CD14-positive monocyte (primary cell): ENCODE results near the gene APOL2. TPM values are rescaled to one million over a fixed set of nuclear protein-coding genes. Genes with fewer than 3 reads are reported as not detected.

Source experiments
- DNase-seq, 3 donors: peaks; one replicate each; pipeline ENCODE4 v3.0.0-alpha.2; 2011 to 2022
- H2AFZ ChIP-seq: 2 replicates; pipeline ENCODE4 v1.6.0; 2012; ENCODE audit warnings: mild to moderate bottlenecking, low read depth, low read length, inconsistent platforms; ENCODE audit not compliant: insufficient read depth, poor library complexity, severe bottlenecking
- H3K27ac ChIP-seq, 2 donors: 1 replicate in 1 of 2; 2 replicates in 1 of 2; pipeline ENCODE4 v1.5.1; 2012 to 2013; ENCODE audit warnings: low read length in 2 of 2, control low read depth in 1 of 2, inconsistent platforms in 1 of 2, low read depth in 1 of 2, mild to moderate bottlenecking in 1 of 2
- H3K27me3 ChIP-seq, 2 donors: one replicate each; pipeline versions ENCODE4 v1.6.0 to v1.6.1; 2011 to 2013; ENCODE audit warnings: low read length in 2 of 2; ENCODE audit not compliant: control insufficient read depth in 2 of 2, insufficient read depth in 2 of 2
- H3K36me3 ChIP-seq, 2 donors: replicated peaks in 1 of 2; 1 replicate in 1 of 2; 2 replicates in 1 of 2; pipeline versions ENCODE4 v1.5.1 to v1.6.1; 2012 to 2013; ENCODE audit warnings: low read length in 2 of 2, control low read depth in 1 of 2, inconsistent platforms in 1 of 2, mild to moderate bottlenecking in 1 of 2; ENCODE audit not compliant: insufficient read depth in 2 of 2, control insufficient read depth in 1 of 2
- H3K4me1 ChIP-seq, 2 donors: 1 replicate in 1 of 2; 2 replicates in 1 of 2; pipeline versions ENCODE4 v1.5.1 to v1.6.1; 2012 to 2013; ENCODE audit warnings: low read length in 2 of 2, control low read depth in 1 of 2, inconsistent platforms in 1 of 2, mild to moderate bottlenecking in 1 of 2, moderate library complexity in 1 of 2; ENCODE audit not compliant: insufficient read depth in 2 of 2, control insufficient read depth in 1 of 2
- H3K4me2 ChIP-seq: replicated peaks from 2 replicates; pipeline ENCODE3; 2012; ENCODE audit warnings: low read length, moderate library complexity, mild to moderate bottlenecking; ENCODE audit not compliant: poor library complexity, severe bottlenecking; ENCODE audit errors: extremely low read depth
- H3K4me3 ChIP-seq, 3 experiments: fragments of 200-600 bp in 1 of 3; sonication (generic) in 1 of 3; replicated peaks in 1 of 3; 1 replicate in 2 of 3; 2 replicates in 1 of 3; pipeline ENCODE4 v1.5.1; 2011 to 2013; ENCODE audit warnings: low read length in 3 of 3, mild to moderate bottlenecking in 3 of 3, control low read depth in 2 of 3, low read depth in 2 of 3, inconsistent platforms in 1 of 3, moderate library complexity in 1 of 3
- H3K79me2 ChIP-seq: 2 replicates; pipeline ENCODE4 v1.6.0; 2012; ENCODE audit warnings: mild to moderate bottlenecking, control low read depth, inconsistent platforms, low read length, moderate library complexity; ENCODE audit not compliant: insufficient read depth
- H3K9ac ChIP-seq: 2 replicates; pipeline ENCODE4 v1.6.0; 2017; ENCODE audit warnings: low read length, mild to moderate bottlenecking; ENCODE audit not compliant: insufficient read depth, poor library complexity, severe bottlenecking
- H3K9me3 ChIP-seq, 2 donors: replicated peaks in 1 of 2; 1 replicate in 1 of 2; 2 replicates in 1 of 2; pipeline versions ENCODE4 v1.5.1 to v1.6.1; 2012 to 2013; ENCODE audit warnings: low read length in 2 of 2, control low read depth in 1 of 2; ENCODE audit not compliant: control insufficient read depth in 1 of 2, insufficient read depth in 1 of 2
- H4K20me1 ChIP-seq: 2 replicates; pipeline ENCODE4 v1.6.0; 2012; ENCODE audit warnings: mild to moderate bottlenecking, low read length, control low read depth, moderate library complexity; ENCODE audit not compliant: insufficient read depth
- H3K27ac Mint-ChIP-seq, 7 donors: one replicate each; pipeline ENCODE4 v1.8.0; 2020; ENCODE audit warnings: mild to moderate bottlenecking in 7 of 7, mixed read lengths in 7 of 7, moderate library complexity in 6 of 7, inconsistent platforms in 2 of 7
- H3K27me3 Mint-ChIP-seq, 3 donors: one replicate each; pipeline ENCODE4 v1.8.0; 2021 to 2022; ENCODE audit warnings: low read depth in 3 of 3, mild to moderate bottlenecking in 3 of 3, mixed read lengths in 3 of 3, moderate library complexity in 3 of 3, inconsistent platforms in 1 of 3
- H3K36me3 Mint-ChIP-seq, 2 donors: one replicate each; pipeline ENCODE4 v1.8.0; 2020; ENCODE audit warnings: mixed read lengths in 2 of 2, inconsistent platforms in 1 of 2, mild to moderate bottlenecking in 1 of 2
- H3K4me1 Mint-ChIP-seq: one replicate; pipeline ENCODE4 v1.8.0; 2020; ENCODE audit warnings: mild to moderate bottlenecking, mixed read lengths
- H3K4me3 Mint-ChIP-seq, 2 donors: one replicate each; pipeline ENCODE4 v1.8.0; 2020; ENCODE audit warnings: mild to moderate bottlenecking in 2 of 2, mixed read lengths in 2 of 2, moderate library complexity in 1 of 2
- H3K9me3 Mint-ChIP-seq, 7 donors: one replicate each; pipeline ENCODE4 v1.8.0; 2020 to 2022; ENCODE audit warnings: mixed read lengths in 7 of 7, mild to moderate bottlenecking in 6 of 7, moderate library complexity in 6 of 7, inconsistent platforms in 2 of 7
- WGBS: methylation state at CpG from one replicate; pipeline ENCODE4 v1.1.5; 2013; ENCODE audit warnings: missing lambda C conversion rate; ENCODE audit not compliant: insufficient coverage; 5-methylcytosine and 5-hydroxymethylcytosine counted together
- intact Hi-C, 2 donors: fragments of 100-400 bp; cut with micrococcal nuclease; formaldehyde crosslinking; loops; one replicate each; pipeline versions ENCODE4 v1.15.0 to v1.15.1; 2023
- polyA plus RNA-seq, 3 donors: library from polyadenylated mRNA; depleted of rRNA in 1 of 3; unstranded in 2 of 3; stranded (reverse) in 1 of 3; fragments of 300-500 nt in 2 of 3; fragments of >200 nt in 1 of 3; fragmentation: Illumina TruSeq in 2 of 3; gene quantifications; 1 replicate in 2 of 3; 2 replicates in 1 of 3; pipeline ENCODE4 v1.2.3, GENCODE V29; 2012 to 2021
- TF ChIP-seq, protein P1 (sequence below): fragments of 200-600 bp; IDR thresholded peaks from one replicate; pipeline ENCODE4 v1.8.0; 2022; ENCODE audit warnings: antibody characterized with exemption, mild to moderate bottlenecking

APOL2 gene
- polyA plus RNA-seq, 3 donors, result 12.6 to 47.0 (median 13.2) TPM

DNA sequence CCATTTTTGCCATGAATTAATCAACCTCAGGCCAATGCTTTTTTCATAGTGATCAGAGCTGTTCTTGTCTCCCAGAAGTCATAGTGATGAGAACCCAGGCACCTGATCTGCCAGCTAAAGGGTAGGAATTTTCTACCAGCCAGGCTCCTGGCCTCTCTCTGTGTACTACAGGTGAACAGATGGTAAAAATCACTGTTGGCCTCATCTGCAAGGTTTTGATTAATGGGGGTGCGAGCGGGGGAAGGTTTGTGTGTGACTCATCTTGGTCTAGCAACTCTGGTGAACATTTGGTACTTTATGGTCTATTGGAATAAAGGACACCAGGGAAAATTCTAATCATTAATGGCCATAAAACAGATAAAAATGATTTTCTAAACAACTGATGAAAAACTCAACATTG is 23.3 kb downstream of the APOL2 start:
- intact Hi-C loops, result no loop called here
- Histone ChIP-seq H3K79me2 (no peaks in the 10 kb centered on the region), H2AFZ (no peak overlapping the region), H3K36me3 (no peaks in the 10 kb centered on the region), H3K9me3 (no peaks in the 10 kb centered on the region), H3K4me2 (no peak overlapping the region), H4K20me1 (no peaks in the 10 kb centered on the region), H3K27ac (no peak overlapping the region), H3K27me3 (no peaks in the 10 kb centered on the region), H3K4me3 (no peak overlapping the region), H3K4me1 (peaks cover 32 to 43% of the 10 kb centered on the region in 2 donors), H3K9ac (no peak overlapping the region)
- TF ChIP-seq, protein P1, sequence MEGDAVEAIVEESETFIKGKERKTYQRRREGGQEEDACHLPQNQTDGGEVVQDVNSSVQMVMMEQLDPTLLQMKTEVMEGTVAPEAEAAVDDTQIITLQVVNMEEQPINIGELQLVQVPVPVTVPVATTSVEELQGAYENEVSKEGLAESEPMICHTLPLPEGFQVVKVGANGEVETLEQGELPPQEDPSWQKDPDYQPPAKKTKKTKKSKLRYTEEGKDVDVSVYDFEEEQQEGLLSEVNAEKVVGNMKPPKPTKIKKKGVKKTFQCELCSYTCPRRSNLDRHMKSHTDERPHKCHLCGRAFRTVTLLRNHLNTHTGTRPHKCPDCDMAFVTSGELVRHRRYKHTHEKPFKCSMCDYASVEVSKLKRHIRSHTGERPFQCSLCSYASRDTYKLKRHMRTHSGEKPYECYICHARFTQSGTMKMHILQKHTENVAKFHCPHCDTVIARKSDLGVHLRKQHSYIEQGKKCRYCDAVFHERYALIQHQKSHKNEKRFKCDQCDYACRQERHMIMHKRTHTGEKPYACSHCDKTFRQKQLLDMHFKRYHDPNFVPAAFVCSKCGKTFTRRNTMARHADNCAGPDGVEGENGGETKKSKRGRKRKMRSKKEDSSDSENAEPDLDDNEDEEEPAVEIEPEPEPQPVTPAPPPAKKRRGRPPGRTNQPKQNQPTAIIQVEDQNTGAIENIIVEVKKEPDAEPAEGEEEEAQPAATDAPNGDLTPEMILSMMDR, result no peak
- Mint-ChIP-seq H3K27me3 (peaks cover 1 to 14% (median 4%) of the 10 kb centered on the region in 3 donors), H3K27ac (no peak overlapping the region), H3K4me3 (no peak overlapping the region), H3K36me3 (peaks cover 2 to 3% of the 10 kb centered on the region in 2 donors), H3K4me1 (peaks cover 49% of the 10 kb centered on the region), H3K9me3 (peaks cover 0 to 4% (median 2%) of the 10 kb centered on the region in 7 donors)
- DNase-seq, result no peak
- WGBS, result no CpG with 5 or more reads among the region's 2 CpGs

DNA sequence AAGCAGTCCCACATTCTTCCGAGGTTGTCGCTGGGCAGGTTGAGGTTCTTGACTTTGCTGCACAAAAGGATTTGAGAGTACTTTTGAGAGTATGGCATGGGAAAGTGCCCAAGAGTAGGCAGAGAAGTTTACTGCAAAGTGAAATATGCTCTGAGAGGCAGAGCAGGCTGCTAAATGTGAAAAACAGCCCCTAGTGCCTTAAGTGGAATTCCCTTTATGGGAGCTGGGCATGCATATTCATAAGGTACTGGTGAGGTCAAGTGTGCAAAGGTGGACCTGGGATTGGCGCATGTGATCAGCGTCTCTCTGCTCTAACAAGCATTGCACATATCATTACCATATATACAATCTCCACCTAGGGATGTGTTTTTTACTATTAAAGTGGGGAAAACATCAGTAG is 25.7 kb downstream of the APOL2 start:
- no peak for DNase-seq
- Histone ChIP-seq H3K9ac (no peak overlapping the region), H3K4me1 (peaks cover 55 to 60% of the 10 kb centered on the region in 2 donors), H3K27ac (peak overlapping the region in 1 of 2 donors; percentile 48), H3K27me3 (no peaks in the 10 kb centered on the region), H4K20me1 (no peaks in the 10 kb centered on the region), H3K9me3 (peaks cover 0 to 3% of the 10 kb centered on the region in 2 donors), H3K79me2 (no peaks in the 10 kb centered on the region), H3K4me2 (peak overlapping the region; percentile 35), H2AFZ (no peak overlapping the region), H3K36me3 (no peaks in the 10 kb centered on the region), H3K4me3 (no peak overlapping the region)
- Mint-ChIP-seq H3K27ac (peak overlapping the region in 1 of 7 donors; percentile 39), H3K4me3 (no peak overlapping the region), H3K36me3 (peaks cover 3 to 5% of the 10 kb centered on the region in 2 donors), H3K4me1 (peaks cover 61% of the 10 kb centered on the region), H3K9me3 (peaks cover 2 to 15% (median 5%) of the 10 kb centered on the region in 7 donors), H3K27me3 (peaks cover 0 to 9% (median 1%) of the 10 kb centered on the region in 3 donors)
- 88% methylated on average over 2 of the region's 4 CpGs for WGBS
- TF ChIP-seq, protein P1, result no peak
- intact Hi-C loops, result no loop called here
